ENCODE data around the gene BRSK1.

The BRSK1 gene

GRCh38 chr19:55304279-55304978 lies 20.6 kb downstream of the BRSK1 start:
- DNase-seq (ENCODE audit: low spot score): peak; percentile 30

DNA sequence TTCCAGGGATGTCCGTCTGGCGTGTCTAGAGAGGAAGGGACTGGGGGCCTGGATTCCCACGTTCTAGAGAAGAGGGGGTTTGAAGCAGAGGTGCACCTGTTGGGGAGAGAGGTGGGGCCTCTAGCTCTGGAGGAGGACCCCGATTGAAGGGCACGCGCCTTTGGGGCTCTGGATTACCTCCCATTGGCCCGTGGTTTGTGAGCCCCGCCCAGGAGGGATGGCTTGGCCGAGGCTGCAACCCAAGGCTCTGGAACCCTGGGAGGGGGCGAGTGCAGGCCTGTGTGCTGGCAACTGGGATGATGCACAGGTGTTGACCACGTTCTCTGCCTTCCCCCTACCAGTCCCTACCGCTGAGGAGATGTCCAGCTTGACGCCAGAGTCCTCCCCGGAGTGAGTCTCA lies 21.2 kb downstream of the BRSK1 start:
- DNase-seq (ENCODE audit: low spot score): no peak

DNA sequence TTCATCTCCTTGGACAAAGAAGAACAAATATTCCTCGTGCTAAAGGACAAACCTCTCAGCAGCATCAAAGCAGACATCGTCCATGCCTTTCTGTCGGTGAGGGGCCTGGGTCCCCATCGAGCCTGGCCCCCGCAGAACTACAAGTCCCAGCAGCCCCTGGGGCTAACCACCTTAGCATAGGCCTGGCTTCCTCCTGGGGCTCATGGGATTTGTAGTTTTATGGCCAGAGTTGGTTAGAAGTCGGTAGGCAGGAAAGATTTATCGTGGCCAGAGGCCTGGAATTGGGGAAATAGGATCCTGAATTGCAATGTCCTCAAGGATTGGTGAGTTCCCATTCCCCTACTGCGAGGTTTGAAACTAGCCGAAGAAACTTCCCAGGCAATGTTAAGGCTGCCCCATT lies 21.7 kb downstream of the BRSK1 start:
- DNase-seq (ENCODE audit: low spot score): no peak

DNA sequence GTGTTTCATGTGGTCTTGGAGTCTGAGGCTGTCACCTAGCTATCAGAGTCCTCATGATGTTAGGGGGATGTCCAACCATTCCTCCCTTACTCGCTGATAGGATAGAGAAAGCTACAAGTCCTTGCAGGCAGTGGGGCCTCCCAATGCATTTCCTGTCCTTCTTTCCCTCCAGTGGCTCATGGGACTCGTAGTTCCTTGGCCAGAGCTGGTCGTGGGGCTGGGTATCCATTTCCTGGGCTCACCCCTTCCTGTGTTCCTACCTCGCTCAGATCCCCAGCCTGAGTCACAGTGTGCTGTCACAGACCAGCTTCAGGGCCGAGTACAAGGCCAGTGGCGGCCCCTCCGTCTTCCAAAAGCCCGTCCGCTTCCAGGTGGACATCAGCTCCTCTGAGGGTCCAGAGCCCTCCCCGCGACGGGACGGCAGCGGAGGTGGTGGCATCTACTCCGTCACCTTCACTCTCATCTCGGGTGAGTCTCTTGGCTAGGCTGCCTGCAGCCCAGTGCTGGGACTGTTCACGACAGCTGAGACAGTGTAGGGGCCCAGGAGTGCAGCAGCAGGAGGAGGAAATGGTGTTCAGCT lies 22.3 kb downstream of the BRSK1 start:
- no peak for DNase-seq (ENCODE audit: low spot score)

- DNase-seq (ENCODE audit: low spot score): no peak
Observed at GRCh38 chr19:55306712-55307111, 22.9 kb downstream of the BRSK1 start.

GRCh38 chr19:55308281-55308680 lies 24.5 kb downstream of the BRSK1 start:
- no peak for DNase-seq (ENCODE audit: low spot score)

DNA sequence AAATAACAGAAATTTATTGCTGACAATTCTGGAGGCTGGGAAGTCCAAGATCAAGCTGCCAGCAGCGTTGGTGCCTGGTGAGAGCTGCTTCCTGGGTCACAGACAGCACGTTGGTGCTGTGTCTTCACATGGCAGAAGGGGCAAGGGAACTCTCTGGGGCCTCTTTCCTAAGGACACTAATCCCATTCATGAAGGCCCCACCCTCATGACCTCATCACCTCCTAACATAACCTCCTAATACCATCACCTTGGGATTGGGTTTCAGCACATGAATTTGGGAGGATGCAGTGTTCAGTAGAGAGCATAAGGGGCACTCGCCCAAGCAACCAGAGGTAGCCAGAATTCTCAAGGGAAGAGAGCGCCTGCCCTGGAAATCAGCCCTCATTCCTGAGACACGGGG lies 25.7 kb downstream of the BRSK1 start:
- DNase-seq (ENCODE audit: low spot score): no peak

DNA sequence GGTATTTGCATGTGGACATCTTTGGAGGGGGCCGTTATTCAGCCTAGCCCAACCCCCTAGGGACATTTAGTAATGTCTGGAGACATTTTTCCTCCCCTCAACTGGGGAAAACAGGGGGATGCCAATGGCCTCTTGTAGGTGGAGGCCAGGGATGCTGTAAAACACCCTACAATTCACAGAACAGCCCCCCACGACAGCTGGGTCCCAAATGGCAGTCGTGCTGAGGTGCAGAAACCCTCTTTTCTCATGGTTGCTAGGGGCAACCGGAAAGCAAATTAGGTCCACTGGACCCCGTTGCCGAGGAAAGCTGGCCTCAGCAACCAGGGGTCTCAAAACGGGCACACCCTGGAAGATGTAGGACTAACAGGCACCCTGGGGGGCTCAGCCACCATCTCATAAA lies 26.7 kb downstream of the BRSK1 start:
- DNase-seq (ENCODE audit: low spot score): no peak

GRCh38 chr19:55311397-55311796 lies 27.6 kb downstream of the BRSK1 start:
- DNase-seq (ENCODE audit: low spot score): no peak

DNA sequence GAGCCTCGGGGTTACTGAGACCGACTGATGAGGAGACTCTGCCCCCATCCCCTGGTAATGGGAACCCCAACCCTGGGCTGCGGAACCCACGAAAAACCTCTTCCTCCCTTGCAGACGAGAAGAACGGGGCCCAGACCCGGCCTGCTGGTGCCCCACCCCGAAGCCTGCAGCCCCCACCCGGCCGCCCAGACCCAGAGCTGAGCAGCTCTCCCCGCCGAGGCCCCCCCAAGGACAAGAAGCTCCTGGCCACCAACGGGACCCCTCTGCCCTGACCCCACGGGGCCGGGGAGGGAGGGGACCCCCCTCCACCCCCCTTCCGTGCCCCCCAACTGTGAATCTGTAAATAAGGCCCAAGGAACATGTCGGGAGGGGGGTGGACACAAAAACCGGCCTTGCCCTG lies 28.0 kb downstream of the BRSK1 start:
- DNase-seq (ENCODE audit: low spot score): no peak

DNA sequence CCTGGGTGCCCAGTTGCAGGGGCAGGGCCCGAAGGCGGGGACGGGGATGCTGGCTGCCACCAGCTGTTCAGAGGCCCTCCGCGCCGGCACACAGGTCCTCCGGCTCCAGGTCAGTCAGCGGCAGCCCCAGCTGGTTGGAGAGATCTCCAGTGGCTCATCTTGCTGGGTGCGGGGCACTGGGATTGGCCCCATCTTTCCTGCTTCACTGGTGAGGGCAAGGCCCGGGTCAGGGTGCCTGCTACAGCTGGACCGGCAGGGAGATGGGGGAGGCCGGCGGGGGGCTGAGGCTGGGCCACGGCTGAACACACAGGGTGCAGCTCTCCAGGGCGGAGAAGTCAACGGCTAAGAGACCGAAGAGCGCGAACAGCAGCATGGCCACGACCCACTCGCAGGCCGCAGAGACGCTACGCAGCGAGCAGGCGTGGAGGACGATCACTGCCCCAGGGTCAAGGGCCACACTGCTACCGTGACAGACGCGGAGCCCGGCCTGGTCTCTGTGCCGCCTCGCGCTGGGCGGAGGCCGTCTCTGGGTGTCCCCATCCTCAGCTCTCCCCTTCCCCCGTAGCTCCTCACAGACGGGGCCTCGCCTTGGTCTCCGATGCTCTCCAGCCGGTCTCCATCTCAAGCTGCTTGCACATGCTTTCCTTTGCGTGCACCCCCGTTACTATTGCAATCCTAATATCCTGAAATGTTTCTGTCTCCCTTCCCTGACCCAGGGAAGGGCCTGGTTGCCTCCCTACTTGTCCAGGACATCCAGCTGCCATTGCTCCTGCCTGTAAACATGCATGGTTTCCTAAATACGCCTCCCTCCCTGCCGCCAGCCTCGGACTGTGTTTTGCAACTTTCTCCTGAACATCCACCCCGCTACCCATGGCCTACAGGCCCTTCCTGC lies 29.1 kb downstream of the BRSK1 start:
- DNase-seq (ENCODE audit: low spot score): no peak

GRCh38 chr19:55314396-55314795 lies 30.6 kb downstream of the BRSK1 start:
- no peak for DNase-seq (ENCODE audit: low spot score)

GRCh38 chr19:55315956-55316525 lies 32.2 kb downstream of the BRSK1 start:
- no peak for DNase-seq (ENCODE audit: low spot score)

- no peak for DNase-seq (ENCODE audit: low spot score)
Observed at GRCh38 chr19:55316646-55317045, 32.8 kb downstream of the BRSK1 start.

DNA sequence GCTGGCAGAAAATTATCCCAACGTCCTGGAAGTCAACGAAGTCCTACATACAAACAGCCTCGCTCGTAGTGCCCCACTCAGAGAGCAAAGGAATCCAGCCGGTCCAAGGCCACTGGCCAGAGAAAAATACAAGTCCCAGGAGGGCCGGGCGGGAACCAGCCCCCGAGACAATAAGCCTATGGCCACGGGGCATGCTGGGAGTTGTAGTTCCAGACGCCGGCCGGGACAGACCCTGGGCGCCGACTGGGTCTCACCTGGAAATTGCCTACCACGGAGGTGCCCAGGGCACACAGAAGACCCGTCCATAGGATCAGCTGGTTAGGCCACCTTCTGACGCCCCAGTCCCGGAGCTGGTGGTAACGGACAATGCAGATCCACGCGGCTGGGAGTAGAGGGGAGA lies 36.0 kb downstream of the BRSK1 start:
- DNase-seq (ENCODE audit: low spot score): peak; percentile 33

DNA sequence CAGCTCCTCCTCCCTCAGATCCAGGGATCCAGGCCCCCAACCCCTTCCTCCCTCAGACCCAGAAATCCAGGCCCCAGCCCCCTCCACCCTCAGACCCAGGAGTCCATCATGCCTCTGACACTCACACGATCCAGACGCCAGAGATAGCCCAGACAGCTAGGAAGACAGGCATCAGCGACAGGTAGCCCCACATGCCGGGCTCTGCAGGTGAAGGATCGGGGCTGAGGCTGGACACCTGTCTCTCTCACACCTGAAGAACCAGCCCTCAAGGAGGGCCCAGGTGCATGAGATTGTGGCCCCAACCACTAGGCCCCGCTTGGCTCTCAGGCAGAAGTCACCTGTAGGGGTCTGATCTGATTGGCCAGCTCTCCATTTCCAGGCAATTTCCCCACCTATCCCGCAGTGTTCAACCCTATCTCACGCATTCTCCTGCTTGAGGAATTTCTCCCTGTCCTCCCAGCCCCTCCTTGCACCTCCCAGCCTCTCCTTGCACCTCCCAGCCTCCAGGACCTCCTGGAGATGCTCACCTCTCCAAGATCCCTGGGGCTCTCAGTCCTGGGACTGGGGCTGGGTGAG lies 37.1 kb downstream of the BRSK1 start:
- DNase-seq (ENCODE audit: low spot score): no peak

GRCh38 chr19:55321466-55322137 lies 37.8 kb downstream of the BRSK1 start:
- DNase-seq (ENCODE audit: low spot score): no peak

DNA sequence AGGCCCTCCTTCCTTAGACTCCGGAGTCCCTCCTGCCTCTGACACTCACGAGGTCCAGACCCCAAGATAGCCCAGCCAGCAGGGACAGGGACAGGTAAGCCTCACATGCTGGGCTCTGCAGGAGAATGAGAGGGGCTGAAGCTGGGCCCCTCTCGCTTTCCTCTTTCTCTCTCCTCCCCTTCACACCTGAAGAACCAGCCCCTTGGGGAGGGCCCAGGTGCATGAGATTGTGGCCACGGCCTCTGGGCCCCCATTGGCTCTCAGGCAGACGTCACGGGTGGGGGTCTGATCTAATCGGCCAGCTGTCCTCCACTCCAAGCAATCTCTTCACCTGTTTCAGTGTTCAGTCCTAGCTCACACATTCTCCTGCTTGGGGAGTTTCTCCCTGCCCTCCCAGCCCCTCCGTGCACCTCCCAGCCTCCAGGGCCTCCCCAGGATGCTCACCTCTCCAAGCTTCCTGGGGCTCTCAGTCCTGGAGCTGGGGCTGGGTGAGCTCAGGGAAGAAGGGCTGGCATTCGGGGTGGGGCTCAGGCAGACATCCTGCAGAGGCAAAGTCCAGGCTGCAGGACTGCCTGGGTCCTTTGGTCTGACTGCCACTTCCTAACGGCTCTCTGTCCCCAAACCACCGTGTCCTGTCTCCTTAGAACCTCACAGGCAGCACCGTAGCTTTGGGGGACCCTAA lies 38.5 kb downstream of the BRSK1 start:
- no peak for DNase-seq (ENCODE audit: low spot score)

DNA sequence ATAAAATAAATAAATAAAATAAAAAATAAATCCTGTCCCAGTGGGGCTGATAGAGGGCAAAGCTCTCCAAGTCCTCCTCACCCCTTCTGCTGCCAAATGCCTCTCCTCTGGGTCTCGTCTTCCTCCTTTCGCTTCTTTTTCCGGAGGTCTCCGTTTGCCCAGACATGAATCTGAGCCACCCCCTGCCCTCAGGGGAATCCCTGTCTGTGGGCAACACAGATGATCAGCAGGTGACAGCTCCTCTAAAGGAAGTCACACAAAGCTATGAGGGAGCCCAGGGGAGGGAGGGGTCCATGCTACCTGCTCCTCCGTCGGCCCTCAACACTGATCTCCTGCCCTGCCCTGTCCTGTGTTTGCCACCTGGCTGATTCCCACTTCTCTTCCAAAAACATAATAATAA lies 40.9 kb downstream of the BRSK1 start:
- DNase-seq (ENCODE audit: low spot score): no peak

DNA sequence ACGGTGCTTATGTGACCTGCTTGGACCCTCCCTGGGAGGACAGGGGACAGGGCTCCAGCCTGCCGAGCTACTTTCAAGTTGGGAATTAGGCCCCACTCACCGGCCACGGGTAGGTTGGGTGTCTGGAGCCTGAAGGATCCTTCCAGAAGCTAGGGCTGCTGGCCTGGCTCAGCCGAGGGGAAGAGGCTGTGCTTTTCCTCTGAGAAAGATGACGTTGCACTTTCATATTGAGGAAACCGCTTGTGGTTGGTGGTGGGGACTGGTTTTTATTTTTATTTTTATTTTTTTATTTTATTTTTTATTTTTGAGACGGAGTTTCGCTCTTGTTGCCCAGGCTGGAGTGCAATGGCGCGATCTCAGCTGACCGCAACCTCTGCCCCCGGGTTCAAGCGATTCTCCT lies 41.4 kb downstream of the BRSK1 start, which contains the start of gene TMEM150B:
Gene TMEM150B, minus strand, starts transcription at position 170 of the 400 bp plus-strand sequence. CDS start 4,305 bp downstream, outside the sequence.
- DNase-seq (ENCODE audit: low spot score): no peak

All from SK-N-DZ (cell line).